SU-DHL-6 (cell line): ENCODE measurements around the gene KHK.

Source experiments
- CTCF ChIP-seq: fragments of 200-600 bp; sonication (generic); IDR thresholded peaks from one replicate; pipeline ENCODE4 v1.5.1; 2017; ENCODE audit warnings: antibody characterized with exemption, mild to moderate bottlenecking, low read length, moderate library complexity; ENCODE audit not compliant: insufficient read depth, poor library complexity, severe bottlenecking
- EZH2phosphoT487 ChIP-seq: fragments of 200-600 bp; sonication (generic), shearing (Covaris generic); conservative IDR thresholded peaks from 2 replicates; pipeline ENCODE4 v1.6.1; 2018; ENCODE audit warnings: mild to moderate bottlenecking, antibody characterized with exemption, low read length, moderate library complexity, mixed read lengths

- TF ChIP-seq CTCF (no peak), EZH2phosphoT487 (no peak)
Observed at GRCh38 chr2:27069961-27070618, 16.5 kb upstream of the KHK start.
